HG02938 (cell line): Measurements from ENCODE around the gene ZNF750.

ENCODE experiments used
- ATAC-seq: cut with Tn5 transposase; IDR thresholded peaks from one replicate; pipeline ENCODE4 v1.9.1; 2021; ENCODE audit warnings: mild to moderate bottlenecking, moderate library complexity; ENCODE audit not compliant: unreplicated experiment

The ZNF750 gene

DNA sequence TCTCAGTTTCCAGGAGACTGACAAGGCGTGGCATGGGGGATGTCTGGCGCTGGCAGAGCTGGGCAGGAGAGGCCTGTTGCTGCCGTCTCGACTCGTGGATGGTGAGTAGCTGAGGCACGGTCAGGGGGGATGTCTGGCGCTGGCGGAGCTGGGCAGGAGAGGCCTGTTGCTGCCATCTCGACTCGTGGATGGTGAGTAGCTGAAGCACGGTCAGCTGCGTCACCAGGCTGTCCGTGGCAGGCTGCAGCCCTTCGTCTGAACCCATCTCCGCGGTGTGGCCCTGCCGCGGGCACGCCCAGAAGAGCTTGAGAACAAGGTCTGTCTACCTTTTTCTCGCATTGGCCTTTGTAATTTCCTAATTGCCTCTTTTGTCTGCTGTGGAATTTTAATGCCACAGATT lies 25.0 kb downstream of the ZNF750 start:
- no peak for ATAC-seq

GRCh38 chr17:82813299-82814051 lies 26.3 kb downstream of the ZNF750 start:
- no peak for ATAC-seq

- no peak for ATAC-seq
Measured at GRCh38 chr17:82812601-82813000, 27.2 kb downstream of the ZNF750 start.

GRCh38 chr17:82812058-82812457 lies 27.8 kb downstream of the ZNF750 start:
- ATAC-seq: no peak

DNA sequence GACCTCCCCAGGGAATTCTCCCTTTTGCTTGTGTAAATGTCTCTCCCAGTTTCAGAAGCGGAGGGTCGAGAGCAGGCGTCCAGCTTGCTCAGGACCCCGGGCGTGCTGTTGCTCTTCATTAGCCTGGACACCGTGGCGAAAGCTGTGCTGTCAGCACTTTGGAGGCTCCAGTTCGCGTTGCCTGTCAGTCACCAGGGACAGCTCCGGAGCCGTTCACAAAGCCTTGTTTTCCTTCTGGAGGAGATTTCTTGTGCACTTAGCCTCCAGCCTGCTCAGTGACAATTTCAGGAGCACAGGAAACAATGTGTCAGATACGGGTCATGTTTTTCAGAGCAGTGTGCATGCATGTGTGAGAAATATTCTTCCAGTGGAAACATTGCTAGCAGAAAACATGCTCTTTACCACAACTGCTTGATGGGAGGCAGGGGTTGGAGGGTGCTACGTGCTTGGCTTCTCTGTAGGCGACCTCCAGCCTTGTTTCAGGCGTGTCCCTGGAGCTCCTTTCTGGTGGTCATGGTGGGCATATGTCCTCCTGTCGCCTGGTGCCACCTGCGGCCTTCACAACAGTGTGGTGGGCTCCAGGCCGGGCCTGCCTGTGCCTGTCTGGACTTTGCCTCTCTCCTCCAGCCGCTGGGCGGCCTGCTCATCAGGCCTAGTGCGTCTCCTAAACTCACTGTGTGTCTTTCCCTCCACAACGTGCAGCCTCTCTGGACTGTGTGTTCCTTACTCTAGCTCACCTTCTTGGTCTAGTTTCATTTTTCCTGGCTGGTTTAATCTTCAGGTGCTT lies 29.0 kb downstream of the ZNF750 start:
- ATAC-seq: no peak

DNA sequence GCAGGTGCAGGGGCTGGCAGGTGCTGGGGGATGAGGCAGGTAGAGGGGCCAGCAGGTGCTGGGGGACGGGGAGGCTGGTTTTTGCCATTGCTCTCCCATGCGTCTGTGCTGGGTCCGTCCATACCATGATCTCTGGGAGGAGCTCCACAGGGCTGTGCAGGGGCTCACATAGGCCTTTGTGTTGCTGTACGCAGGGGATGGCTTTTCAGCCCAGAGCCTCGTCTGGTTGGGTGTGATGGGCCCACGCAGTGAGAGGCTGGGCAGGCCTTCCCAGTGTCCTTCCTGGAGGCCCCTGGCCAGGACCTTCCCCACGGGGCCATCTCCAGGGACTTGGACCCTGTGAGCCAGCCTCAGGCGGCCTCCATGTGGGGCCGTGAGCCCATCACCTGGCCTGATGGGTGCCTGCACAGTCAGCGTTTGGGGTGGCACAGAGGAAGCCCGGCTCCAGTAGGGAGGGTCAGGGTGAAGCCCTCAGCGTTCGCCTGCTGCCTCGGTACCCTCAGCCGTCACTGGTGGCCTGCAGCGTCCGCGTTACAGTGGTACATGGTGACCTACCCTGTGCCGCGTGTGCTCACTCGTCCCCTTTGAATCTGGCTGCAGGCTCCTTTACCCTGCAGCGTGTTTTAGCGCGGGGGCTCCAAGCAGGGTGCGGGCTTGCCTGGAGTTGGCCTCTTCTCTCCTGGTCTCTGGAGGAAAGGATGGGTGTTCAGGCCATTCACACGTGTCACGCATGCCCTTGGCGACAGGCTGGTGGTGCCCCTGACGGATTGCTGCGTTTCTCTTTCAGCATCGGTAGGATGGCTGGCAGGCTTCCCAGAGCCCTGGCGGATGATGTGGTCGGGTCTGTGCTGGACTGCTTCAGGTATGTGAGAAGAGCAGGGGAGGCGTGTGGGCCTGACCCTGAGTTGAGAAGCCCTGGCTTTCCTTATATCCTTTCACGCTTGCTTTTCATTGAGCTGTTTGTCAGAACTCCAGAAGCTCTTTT lies 30.6 kb downstream of the ZNF750 start:
- no peak for ATAC-seq

DNA sequence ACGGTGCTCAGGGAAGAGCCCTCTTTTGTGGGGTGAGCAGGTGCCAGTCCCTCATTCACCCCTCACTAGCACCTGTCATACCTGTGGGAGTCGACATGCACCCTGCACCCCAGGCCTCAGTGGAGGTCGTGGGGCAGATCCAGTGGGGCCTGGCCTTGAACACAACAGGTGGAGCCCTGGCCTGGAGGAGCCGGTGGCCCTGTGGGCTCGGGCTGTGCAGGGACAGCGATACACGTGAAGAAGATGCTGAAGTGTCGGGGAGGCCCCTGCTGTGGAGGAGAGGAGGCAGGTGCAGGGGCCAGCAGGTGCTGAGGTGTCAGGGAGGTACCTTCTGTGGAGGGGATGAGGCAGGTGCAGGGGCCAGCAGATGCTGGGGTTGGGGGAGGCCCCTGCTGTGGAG lies 31.8 kb downstream of the ZNF750 start:
- ATAC-seq: no peak

DNA sequence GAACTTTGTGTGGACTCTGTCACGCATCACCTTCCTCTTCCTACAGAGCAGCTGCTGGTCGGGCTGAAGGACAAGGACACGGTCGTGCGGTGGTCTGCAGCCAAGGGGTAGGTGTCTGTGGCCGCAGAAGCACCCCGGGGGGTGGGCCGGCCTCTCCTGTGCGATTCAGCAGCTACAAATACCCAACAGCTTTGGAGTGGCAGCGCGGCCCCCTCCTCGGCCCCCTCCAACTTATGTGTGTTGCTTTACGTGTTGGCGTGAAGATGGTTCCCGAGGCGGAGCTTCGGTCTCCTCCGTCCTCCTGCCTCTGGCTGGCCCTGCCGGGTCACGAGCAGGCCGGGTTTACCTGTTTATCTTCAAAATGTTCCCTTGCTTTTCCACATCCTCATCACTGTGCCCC lies 32.3 kb downstream of the ZNF750 start:
- no peak for ATAC-seq

DNA sequence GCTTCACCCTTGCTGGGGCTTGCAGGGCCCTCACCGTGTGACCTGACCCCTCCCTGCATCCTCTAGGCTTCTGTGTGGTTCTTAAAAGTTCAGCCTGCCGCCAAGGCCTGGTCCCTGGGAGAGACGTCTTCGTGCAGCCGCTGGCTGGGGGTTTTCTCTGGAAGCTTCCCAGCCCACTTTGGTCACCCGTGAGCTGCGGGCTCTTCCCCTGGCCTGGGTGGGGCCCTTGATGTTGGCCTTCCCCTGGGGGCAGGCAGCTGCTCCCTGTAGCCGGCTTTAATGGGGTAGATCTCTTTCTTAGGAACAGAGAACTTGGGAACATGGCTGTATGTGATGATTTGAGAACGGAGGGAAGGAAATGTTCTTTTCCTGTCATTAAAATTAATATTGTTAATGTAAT lies 32.7 kb downstream of the ZNF750 start:
- no peak for ATAC-seq

- ATAC-seq: no peak
Measured at GRCh38 chr17:82806645-82807044, 33.2 kb downstream of the ZNF750 start.

DNA sequence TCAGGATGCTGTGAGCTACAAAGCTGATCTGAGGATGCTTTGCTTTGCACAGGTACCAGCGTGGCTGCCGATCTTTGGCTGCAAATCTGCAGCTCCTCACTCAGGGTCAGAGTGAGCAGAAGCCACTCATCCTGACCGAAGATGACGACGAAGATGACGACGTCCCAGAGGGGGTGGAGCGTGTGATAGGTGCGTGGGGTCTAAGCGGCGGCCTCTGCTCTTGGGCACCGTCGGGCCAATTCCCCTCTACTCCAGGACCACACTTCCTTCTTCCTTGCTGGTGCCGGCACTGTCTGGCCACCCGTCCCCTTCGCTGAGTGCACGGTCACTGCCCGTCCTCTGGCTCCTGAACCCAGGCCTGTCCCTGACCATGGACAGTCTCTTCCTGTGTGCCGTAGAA lies 34.0 kb downstream of the ZNF750 start:
- ATAC-seq: no peak

DNA sequence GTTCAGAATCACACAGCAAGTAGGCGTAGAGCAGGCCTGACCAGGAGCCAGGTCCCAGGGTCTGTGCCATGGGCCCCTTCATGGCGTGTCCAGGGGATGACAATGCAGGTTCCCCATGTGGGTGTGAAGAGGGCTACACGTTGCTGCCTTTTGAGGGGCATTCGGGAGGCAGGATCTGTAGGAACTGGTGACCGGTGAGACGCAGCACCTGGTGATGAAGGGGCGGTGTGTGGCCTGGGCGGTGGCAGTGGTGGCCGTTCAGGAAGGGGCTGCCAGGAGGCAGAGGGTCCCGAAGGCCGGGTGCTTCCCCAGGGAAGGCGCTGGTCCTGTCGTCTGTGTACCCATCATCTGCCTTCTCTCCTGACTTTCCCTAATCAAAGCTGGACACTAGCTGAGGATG lies 34.6 kb downstream of the ZNF750 start:
- no peak for ATAC-seq

- ATAC-seq: no peak
Measured at GRCh38 chr17:82804442-82805191, 35.2 kb downstream of the ZNF750 start.

GRCh38 chr17:82803606-82804005 lies 36.2 kb downstream of the ZNF750 start:
- ATAC-seq: no peak

- ATAC-seq: no peak
Measured at GRCh38 chr17:82803185-82803584, 36.6 kb downstream of the ZNF750 start.

DNA sequence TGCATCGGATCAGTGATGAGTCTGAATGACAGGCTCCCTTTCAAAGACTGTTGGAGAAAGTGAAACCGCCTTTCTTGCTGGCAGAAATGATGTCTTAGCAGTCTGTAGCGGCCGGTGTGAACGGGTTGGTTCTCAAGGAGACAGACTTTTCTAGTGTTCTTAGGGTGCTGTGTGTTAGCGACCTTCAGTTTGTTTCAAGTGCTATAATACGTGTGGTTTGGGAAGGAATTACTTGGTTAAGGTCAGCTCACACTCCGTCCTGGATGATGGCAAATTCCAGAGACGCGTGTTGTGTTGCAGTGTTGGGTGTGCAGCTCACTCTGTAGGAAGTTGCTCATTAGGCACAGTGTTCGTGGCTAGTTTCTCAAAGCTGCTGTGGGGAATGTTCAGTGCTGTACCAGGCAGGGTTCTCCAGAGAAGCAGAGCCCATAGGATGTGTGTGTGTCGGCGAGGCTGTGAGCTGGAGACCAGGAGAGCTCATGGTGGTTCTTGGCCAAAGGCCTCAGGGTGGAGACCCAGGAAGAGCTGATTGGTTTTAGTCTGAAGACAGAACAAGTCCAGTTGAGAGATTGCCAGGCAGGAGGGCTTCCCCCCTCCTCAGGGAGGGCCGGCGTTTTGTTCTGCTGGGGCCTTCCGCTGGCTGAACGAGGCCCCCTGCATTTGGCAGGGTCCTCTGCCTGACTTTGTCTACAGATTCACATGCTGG lies 37.6 kb downstream of the ZNF750 start:
- no peak for ATAC-seq

DNA sequence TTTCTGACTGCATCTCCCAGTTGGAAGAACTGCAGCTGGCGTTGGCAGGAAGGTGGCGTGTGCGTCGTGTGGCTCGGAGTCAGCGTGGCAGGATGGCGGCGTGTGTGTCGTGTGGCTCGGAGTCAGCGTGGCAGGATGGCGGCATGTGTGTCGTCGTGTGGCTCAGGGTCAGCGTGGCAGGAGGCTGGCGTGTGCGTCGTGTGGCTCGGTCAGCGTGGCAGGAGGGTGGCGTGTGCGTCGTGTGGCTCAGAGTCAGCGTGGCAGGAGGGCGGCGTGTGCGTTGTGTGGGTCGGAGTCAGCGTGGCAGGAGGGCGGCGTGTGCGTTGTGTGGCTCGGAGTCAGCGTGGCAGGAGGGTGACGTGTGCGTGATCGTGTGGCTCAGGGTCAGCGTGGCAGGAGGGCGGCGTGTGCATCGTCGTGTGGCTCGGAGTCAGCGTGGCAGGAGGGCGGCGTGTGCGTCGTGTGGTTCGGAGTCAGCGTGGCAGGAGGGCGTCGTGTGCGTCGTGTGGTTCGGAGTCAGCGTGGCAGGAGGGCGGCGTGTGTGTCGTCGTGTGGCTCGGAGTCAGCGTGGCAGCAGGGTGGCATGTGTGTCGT lies 38.3 kb downstream of the ZNF750 start:
- no peak for ATAC-seq

DNA sequence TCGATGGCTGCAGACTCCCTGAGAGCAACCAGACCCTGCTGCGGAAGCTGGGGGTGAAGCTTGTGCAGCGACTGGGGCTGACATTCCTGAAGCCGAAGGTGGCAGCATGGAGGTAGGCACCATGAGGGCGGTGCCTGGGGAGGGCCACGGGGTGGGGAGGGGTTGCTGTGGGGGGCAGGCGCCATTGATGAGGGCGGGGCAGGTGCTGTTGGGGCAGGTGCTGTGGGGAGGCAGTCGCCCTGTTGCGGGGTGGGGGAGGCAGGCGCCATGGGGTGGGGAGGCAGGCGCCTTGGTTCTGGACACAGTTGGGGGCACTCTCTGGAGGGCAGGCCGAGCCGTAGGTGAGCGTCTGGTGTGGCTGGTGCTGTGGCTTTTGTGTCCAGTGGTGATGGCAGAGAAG lies 38.9 kb downstream of the ZNF750 start:
- no peak for ATAC-seq

DNA sequence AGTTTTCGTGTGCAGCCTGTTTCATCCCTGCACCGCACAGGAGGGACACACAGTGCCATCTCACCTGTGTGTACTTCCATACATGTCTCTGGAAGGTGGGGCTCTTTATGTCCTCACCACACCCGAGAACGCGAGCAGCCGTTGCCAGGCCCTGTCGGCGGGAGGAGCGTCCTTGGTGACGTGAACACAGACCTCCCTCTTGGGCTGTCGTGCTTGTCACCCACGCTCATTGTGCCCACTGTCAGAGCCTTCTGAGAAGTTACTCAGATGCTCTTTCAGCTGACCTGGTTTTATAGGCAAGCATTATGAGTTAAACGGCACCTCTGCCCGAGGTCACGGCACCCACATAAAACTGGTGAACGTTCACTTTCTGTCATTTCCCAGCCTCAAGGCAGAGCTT lies 40.2 kb downstream of the ZNF750 start:
- no peak for ATAC-seq

- no peak for ATAC-seq
Measured at GRCh38 chr17:82798752-82799151, 41.1 kb downstream of the ZNF750 start.
